HEK293 (cell line): ENCODE results near the gene RINT1.

Source experiments
- CTCF ChIA-PET: fragments of 350-600 bp; formaldehyde crosslinking; extraction: SDS; loops from one replicate; lab custom pipeline; 2021; ENCODE audit warnings: antibody characterized with exemption; lab: Yijun Ruan, JAX
- POLR2A ChIA-PET: fragments of 300-600 bp; formaldehyde crosslinking; extraction: SDS; loops from one replicate; lab custom pipeline; 2020; ENCODE audit warnings: antibody characterized with exemption, inconsistent platforms; lab: Yijun Ruan, JAX
- H3K27ac ChIP-seq: fragments of 200-500 bp; sonication (Bioruptor generic); 2 replicates; pipeline ENCODE4 v1.5.1; 2014; ENCODE audit warnings: low read depth, low read length, control low read depth, inconsistent platforms; ENCODE audit errors: extremely low read depth
- H3K36me3 ChIP-seq, 2 experiments: fragments of 200-500 bp in 1 of 2; sonication (Bioruptor generic) in 1 of 2; 1 replicate in 1 of 2; 2 replicates in 1 of 2; pipeline ENCODE4 v1.5.1; 2014 to 2017; ENCODE audit warnings: inconsistent platforms in 2 of 2, low read length in 2 of 2; ENCODE audit not compliant: control insufficient read depth in 2 of 2, insufficient read depth in 1 of 2
- H3K4me1 ChIP-seq: fragments of 200-500 bp; sonication (Bioruptor generic); 2 replicates; pipeline ENCODE4 v1.5.1; 2014; ENCODE audit warnings: mild to moderate bottlenecking, low read length, inconsistent platforms; ENCODE audit not compliant: control insufficient read depth, insufficient read depth
- H3K4me3 ChIP-seq: 2 replicates; pipeline ENCODE4 v1.5.1; 2011; ENCODE audit warnings: low read depth, mild to moderate bottlenecking, control low read depth, low read length, moderate library complexity
- H3K9me3 ChIP-seq: fragments of 200-500 bp; sonication (Bioruptor generic); 2 replicates; pipeline ENCODE4 v1.5.1; 2014; ENCODE audit warnings: low read depth, low read length, inconsistent platforms; ENCODE audit not compliant: control insufficient read depth, insufficient read depth
- ATF2 ChIP-seq: fragments of 450-650 bp; formaldehyde crosslinking; IDR thresholded peaks from 2 replicates; pipeline ENCODE4 v1.5.1; 2016; ENCODE audit warnings: missing biosample characterization, missing genetic modification characterization, low read depth
- GLI4 ChIP-seq: fragments of 450-650 bp; formaldehyde crosslinking; IDR thresholded peaks from 2 replicates; pipeline ENCODE4 v1.5.1; 2016; ENCODE audit warnings: missing biosample characterization, missing genetic modification characterization
- GLIS1 ChIP-seq: fragments of 450-650 bp; formaldehyde crosslinking; IDR thresholded peaks from 2 replicates; pipeline ENCODE4 v1.5.1; 2016; ENCODE audit warnings: missing biosample characterization, missing genetic modification characterization
- KLF16 ChIP-seq: fragments of 450-650 bp; formaldehyde crosslinking; IDR thresholded peaks from 2 replicates; pipeline ENCODE4 v1.5.1; 2017; ENCODE audit warnings: missing biosample characterization, missing genetic modification characterization
- MZF1 ChIP-seq: fragments of 450-650 bp; formaldehyde crosslinking; IDR thresholded peaks from 2 replicates; pipeline ENCODE4 v1.5.1; 2017; ENCODE audit warnings: missing biosample characterization, missing genetic modification characterization, borderline replicate concordance
- ZBTB17 ChIP-seq: fragments of 450-650 bp; formaldehyde crosslinking; IDR thresholded peaks from 2 replicates; pipeline ENCODE4 v1.5.1; 2016; ENCODE audit warnings: missing biosample characterization, missing genetic modification characterization
- ZIC2 ChIP-seq: fragments of 450-650 bp; formaldehyde crosslinking; IDR thresholded peaks from 2 replicates; pipeline ENCODE4 v1.5.1; 2016; ENCODE audit warnings: missing biosample characterization, missing genetic modification characterization
- ZNF133 ChIP-seq: fragments of 450-650 bp; formaldehyde crosslinking; IDR thresholded peaks from 2 replicates; pipeline ENCODE4 v1.5.1; 2016; ENCODE audit warnings: missing biosample characterization, missing genetic modification characterization
- ZNF140 ChIP-seq: fragments of 450-650 bp; formaldehyde crosslinking; IDR thresholded peaks from 2 replicates; pipeline ENCODE4 v1.5.1; 2016; ENCODE audit warnings: missing biosample characterization, missing genetic modification characterization
- ZNF155 ChIP-seq: fragments of 450-650 bp; formaldehyde crosslinking; IDR thresholded peaks from 2 replicates; pipeline ENCODE4 v1.5.1; 2016; ENCODE audit warnings: missing biosample characterization, missing genetic modification characterization
- ZNF24 ChIP-seq: fragments of 450-650 bp; formaldehyde crosslinking; IDR thresholded peaks from 2 replicates; pipeline ENCODE4 v1.5.1; 2016; ENCODE audit warnings: missing biosample characterization, missing genetic modification characterization
- ZNF37A ChIP-seq: fragments of 450-650 bp; IDR thresholded peaks from 2 replicates; pipeline ENCODE4 v1.5.1; 2018; ENCODE audit warnings: missing biosample characterization, missing genetic modification characterization
- ZNF416 ChIP-seq: fragments of 450-650 bp; formaldehyde crosslinking; IDR thresholded peaks from 2 replicates; pipeline ENCODE4 v1.5.1; 2016; ENCODE audit warnings: missing biosample characterization, missing genetic modification characterization
- ZNF555 ChIP-seq: fragments of 450-650 bp; formaldehyde crosslinking; conservative IDR thresholded peaks from 2 replicates; pipeline ENCODE4 v1.5.1; 2017; ENCODE audit warnings: missing biosample characterization, mild to moderate bottlenecking, missing genetic modification characterization, inconsistent platforms
- ZNF560 ChIP-seq: fragments of 450-650 bp; formaldehyde crosslinking; IDR thresholded peaks from 2 replicates; pipeline ENCODE4 v1.5.1; 2017; ENCODE audit warnings: missing biosample characterization, missing genetic modification characterization, borderline replicate concordance
- ZNF600 ChIP-seq: fragments of 450-650 bp; formaldehyde crosslinking; IDR thresholded peaks from 2 replicates; pipeline ENCODE4 v1.5.1; 2016; ENCODE audit warnings: missing biosample characterization, missing genetic modification characterization
- ZNF623 ChIP-seq: fragments of 450-650 bp; formaldehyde crosslinking; IDR thresholded peaks from 2 replicates; pipeline ENCODE4 v1.5.1; 2016; ENCODE audit warnings: missing biosample characterization, missing genetic modification characterization
- ZNF629 ChIP-seq: fragments of 450-650 bp; formaldehyde crosslinking; IDR thresholded peaks from 2 replicates; pipeline ENCODE4 v1.5.1; 2017; ENCODE audit warnings: missing biosample characterization, missing genetic modification characterization
- ZNF747 ChIP-seq: fragments of 450-650 bp; formaldehyde crosslinking; IDR thresholded peaks from 2 replicates; pipeline ENCODE4 v1.5.1; 2016; ENCODE audit warnings: missing biosample characterization, missing genetic modification characterization
- ZNF76 ChIP-seq: fragments of 450-650 bp; formaldehyde crosslinking; IDR thresholded peaks from 2 replicates; pipeline ENCODE4; 2016; ENCODE audit warnings: low read depth, missing biosample characterization, missing genetic modification characterization, borderline replicate concordance
- ZNF776 ChIP-seq: fragments of 450-650 bp; formaldehyde crosslinking; IDR thresholded peaks from 2 replicates; pipeline ENCODE4 v1.5.0; 2017; ENCODE audit warnings: missing biosample characterization, missing genetic modification characterization, borderline replicate concordance
- ZNF843 ChIP-seq: fragments of 450-650 bp; formaldehyde crosslinking; IDR thresholded peaks from 2 replicates; pipeline ENCODE4 v1.5.1; 2016; ENCODE audit warnings: missing biosample characterization, missing genetic modification characterization
- ZSCAN18 ChIP-seq: fragments of 450-650 bp; formaldehyde crosslinking; IDR thresholded peaks from 2 replicates; pipeline ENCODE4 v1.5.1; 2016; ENCODE audit warnings: missing biosample characterization, missing genetic modification characterization
- ZSCAN30 ChIP-seq: fragments of 450-650 bp; IDR thresholded peaks from 2 replicates; pipeline ENCODE4 v1.5.1; 2018; ENCODE audit warnings: missing biosample characterization, mild to moderate bottlenecking, missing genetic modification characterization, moderate library complexity
- TF ChIP-seq, protein P1 (sequence below): fragments of 450-650 bp; formaldehyde crosslinking; IDR thresholded peaks from 2 replicates; pipeline ENCODE4 v1.5.1; 2016; ENCODE audit warnings: missing biosample characterization, missing genetic modification characterization
- TF ChIP-seq, protein P2 (sequence below): fragments of 450-650 bp; formaldehyde crosslinking; IDR thresholded peaks from 2 replicates; pipeline ENCODE4 v1.5.1; 2016; ENCODE audit warnings: missing biosample characterization, missing genetic modification characterization
- TF ChIP-seq, protein P3 (sequence below): fragments of 450-650 bp; formaldehyde crosslinking; IDR thresholded peaks from 2 replicates; pipeline ENCODE4 v1.5.1; 2016; ENCODE audit warnings: missing biosample characterization, missing genetic modification characterization

RINT1 gene

DNA sequence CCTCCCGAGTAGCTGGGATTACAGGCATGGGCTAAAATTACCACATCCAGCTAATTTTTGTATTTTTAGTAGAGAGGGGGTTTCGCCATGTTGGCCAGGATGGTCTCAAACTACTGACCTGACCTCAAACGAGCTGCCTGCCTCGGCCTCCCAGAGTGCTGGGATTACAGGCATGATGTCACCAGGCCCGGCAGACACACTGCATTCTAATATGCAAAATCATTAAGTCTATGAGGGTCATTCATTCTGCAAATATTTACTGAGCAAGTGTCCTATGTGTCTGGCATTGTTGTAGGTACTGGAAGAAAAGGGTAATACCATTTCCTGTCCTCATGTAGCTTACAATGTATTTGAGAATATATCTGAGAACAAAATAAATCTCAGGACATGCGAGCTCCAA, 12.6 kb upstream of the RINT1 start:
- H3K4me1 ChIP-seq: peaks cover 2% of the 10 kb centered on the region; the same call in 1 of the 2 replicates
- POLR2A ChIA-PET: interaction anchor here (0.6 to 0.8 kb wide), 2 partner anchors 13 to 517 kb away, joined by 3 read pairs; partner anchors contain the start of gene RINT1
- H3K4me3 ChIP-seq: no peak overlapping the region
- H3K36me3 ChIP-seq: peaks cover 3 to 21% of the 10 kb centered on the region in 2 experiments; a peak in 2 of 3 replicates
- TF ChIP-seq ZSCAN18 (no peak), ZNF560 (tag by site-specific recombination) (no peak), ZNF843 (no peak), ZBTB17 (0 out of 2 replicates have a peak, but pooled peaks have one; percentile 18), ZNF416 (tag by site-specific recombination) (no peak), ATF2 (tag by site-specific recombination) (peak; percentile 63; the same call in 1 of the 2 replicates), MZF1 (tag by site-specific recombination) (no peak), GLIS1 (tag by site-specific recombination) (peak; percentile 75), ZNF24 (tag by site-specific recombination) (peak; percentile 59; the same call in 1 of the 2 replicates), ZIC2 (tag by site-specific recombination) (no peak), ZNF600 (tag by site-specific recombination) (no peak; the same call in none of the 2 replicates), GLI4 (tag by site-specific recombination) (no peak), ZSCAN30 (tag by site-specific recombination) (no peak), ZNF140 (tag by site-specific recombination) (no peak), ZNF629 (tag by site-specific recombination) (peak; percentile 61), ZNF776 (tag by site-specific recombination) (no peak), ZNF623 (tag by site-specific recombination) (no peak), ZNF76 (tag by site-specific recombination) (no peak), ZNF555 (tag by site-specific recombination) (no peak), ZNF747 (tag by site-specific recombination) (no peak), ZNF133 (no peak), KLF16 (tag by site-specific recombination) (no peak), ZNF37A (tag by site-specific recombination) (no peak), ZNF155 (tag by site-specific recombination) (no peak)
- TF ChIP-seq, protein P1, sequence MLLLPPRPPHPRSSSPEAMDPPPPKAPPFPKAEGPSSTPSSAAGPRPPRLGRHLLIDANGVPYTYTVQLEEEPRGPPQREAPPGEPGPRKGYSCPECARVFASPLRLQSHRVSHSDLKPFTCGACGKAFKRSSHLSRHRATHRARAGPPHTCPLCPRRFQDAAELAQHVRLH (tag by site-specific recombination): no peak
- TF ChIP-seq, protein P2, sequence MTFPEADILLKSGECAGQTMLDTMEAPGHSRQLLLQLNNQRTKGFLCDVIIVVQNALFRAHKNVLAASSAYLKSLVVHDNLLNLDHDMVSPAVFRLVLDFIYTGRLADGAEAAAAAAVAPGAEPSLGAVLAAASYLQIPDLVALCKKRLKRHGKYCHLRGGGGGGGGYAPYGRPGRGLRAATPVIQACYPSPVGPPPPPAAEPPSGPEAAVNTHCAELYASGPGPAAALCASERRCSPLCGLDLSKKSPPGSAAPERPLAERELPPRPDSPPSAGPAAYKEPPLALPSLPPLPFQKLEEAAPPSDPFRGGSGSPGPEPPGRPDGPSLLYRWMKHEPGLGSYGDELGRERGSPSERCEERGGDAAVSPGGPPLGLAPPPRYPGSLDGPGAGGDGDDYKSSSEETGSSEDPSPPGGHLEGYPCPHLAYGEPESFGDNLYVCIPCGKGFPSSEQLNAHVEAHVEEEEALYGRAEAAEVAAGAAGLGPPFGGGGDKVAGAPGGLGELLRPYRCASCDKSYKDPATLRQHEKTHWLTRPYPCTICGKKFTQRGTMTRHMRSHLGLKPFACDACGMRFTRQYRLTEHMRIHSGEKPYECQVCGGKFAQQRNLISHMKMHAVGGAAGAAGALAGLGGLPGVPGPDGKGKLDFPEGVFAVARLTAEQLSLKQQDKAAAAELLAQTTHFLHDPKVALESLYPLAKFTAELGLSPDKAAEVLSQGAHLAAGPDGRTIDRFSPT (tag by site-specific recombination): 0 out of 2 replicates have a peak, but pooled peaks have one; percentile 11
- TF ChIP-seq, protein P3, sequence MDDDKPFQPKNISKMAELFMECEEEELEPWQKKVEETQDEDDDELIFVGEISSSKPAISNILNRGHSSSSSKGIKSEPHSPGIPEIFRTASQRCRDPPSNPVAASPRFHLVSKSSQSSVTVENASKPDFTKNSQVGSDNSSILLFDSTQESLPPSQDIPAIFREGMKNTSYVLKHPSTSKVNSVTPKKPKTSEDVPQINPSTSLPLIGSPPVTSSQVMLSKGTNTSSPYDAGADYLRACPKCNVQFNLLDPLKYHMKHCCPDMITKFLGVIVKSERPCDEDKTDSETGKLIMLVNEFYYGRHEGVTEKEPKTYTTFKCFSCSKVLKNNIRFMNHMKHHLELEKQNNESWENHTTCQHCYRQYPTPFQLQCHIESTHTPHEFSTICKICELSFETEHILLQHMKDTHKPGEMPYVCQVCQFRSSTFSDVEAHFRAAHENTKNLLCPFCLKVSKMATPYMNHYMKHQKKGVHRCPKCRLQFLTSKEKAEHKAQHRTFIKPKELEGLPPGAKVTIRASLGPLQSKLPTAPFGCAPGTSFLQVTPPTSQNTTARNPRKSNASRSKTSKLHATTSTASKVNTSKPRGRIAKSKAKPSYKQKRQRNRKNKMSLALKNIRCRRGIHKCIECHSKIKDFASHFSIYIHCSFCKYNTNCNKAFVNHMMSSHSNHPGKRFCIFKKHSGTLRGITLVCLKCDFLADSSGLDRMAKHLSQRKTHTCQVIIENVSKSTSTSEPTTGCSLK: no peak
- H3K27ac ChIP-seq: no peak overlapping the region
- H3K9me3 ChIP-seq: no peaks in the 10 kb centered on the region
- CTCF ChIA-PET: interaction anchor here (0.7 to 2.4 kb wide), 3 partner anchors 12 to 131 kb away, joined by 3 to 9 read pairs (median 3); partner anchors contain the start of genes RINT1 and SRPK2
